NCI-H1436 (cell line): ENCODE measurements around the gene ATRN.
"Not testable (repeated sequence)": the region's sequence is repeated elsewhere in the genome, so short reads cannot be mapped to it uniquely, and the experiment has no call there.

Source experiments
- DNase-seq: peaks from one replicate; lab custom pipeline; 2025; lab: John Stamatoyannopoulos, UW

Gene ATRN

DNA sequence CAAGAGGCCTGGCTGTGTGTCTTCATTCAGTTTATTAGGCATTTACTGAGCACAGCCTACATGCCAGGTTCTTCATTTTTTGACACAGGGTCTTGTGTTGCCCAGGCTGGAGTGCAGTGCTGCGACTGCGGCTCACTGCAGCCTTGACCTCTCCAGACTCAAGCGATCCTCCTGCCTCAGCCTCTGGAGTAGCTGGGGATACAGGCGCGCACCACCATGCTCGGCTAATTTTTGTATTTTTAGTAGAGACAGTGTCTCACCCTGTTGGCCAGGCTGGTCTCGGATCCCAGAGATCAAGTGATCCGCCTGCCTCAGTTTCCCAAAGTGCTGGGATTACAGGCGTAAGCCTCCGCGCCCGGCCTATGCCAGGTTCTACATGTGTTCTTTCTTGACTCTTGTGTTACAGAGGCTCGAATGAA lies 601 bp upstream of the ATRN start:
- DNase-seq = no peak

GRCh38 chr20:3471397-3472021 lies 691 bp downstream of the ATRN start:
- DNase-seq = no peak

GRCh38 chr20:3472105-3472504 lies 1.3 kb downstream of the ATRN start:
- DNase-seq = no peak

DNA sequence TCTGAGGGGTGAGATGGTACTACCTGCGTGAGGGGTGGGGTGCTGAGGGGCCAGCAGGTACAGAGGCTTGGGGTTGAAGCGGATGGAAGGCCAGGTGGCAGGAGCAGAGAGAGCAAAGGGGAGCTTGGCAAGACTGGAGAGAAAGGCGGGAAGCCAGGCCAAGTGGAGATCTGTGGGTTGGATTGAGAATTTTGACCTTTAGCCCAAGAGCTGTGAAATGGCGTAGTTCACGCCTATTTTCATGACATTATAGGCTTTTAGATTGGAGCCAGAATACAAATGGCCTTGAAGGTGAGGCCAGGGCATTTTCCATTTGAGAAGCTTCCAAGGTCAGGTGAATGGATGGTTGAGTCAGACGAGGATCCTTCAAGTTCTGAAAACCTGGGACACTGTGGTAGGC lies 2.5 kb downstream of the ATRN start:
- DNase-seq = no peak

GRCh38 chr20:3473944-3474343 lies 3.1 kb downstream of the ATRN start:
- no peak for DNase-seq

DNA sequence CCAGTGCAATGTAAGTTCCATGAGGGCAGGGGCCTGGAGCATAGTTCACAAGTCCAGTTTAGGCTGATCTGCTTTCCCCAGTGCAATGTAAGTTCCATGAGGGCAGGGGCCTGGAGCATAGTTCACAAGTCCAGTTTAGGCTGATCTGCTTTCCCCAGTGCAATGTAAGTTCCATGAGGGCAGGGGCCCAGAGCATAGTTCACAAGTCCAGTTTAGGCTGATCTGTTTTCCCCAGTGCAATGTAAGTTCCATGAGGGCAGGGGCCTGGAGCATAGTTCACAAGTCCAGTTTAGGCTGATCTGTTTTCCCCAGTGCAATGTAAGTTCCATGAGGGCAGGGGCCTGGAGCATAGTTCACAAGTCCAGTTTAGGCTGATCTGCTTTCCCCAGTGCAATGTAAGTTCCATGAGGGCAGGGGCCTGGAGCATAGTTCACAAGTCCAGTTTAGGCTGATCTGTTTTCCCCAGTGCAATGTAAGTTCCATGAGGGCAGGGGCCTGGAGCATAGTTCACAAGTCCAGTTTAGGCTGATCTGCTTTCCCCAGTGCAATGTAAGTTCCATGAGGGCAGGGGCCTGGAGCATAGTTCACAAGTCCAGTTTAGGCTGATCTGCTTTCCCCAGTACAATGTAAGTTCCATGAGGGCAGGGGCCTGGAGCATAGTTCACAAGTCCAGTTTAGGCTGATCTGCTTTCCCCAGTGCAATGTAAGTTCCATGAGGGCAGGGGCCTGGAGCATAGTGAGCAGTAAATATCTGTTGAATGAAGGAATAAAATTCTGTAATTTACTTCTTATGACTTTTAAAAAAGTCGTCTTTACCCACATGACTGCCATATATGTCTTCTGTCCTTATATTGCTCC lies 6.4 kb downstream of the ATRN start:
- not testable (repeated sequence) for DNase-seq

DNA sequence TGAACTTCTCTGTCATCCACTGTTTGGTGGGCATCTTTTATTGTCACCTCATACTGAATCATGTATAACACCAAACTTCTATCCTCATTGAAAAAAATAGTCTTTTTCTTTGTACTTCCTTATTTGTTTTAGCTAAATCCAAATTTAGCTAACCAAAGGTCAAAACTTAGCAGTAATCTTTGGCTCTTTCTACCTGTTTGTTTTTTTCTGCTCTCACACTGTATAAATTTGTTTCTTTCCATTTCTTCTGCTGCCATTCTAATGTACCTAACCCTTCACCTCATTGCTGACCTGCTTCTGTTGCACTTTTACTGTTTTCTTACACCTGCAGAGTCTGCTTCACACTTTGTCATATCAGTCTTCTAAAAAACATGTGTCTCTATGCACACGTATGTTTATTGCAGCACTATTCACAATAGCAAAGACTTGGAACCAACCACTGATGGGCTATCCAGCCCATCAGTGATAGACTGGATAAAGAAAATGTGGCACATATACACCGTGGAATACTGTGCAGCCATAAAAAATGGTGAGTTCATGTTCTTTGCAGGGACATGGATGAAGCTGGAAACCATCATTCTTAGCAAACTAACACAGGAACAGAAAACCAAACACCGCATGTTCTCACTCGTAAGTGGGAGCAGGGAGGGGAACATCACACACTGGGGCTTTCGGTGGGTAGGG lies 7.2 kb downstream of the ATRN start:
- no peak for DNase-seq

GRCh38 chr20:3479025-3479424 lies 8.2 kb downstream of the ATRN start:
- no peak for DNase-seq

- no peak for DNase-seq
Measured at GRCh38 chr20:3479759-3480615, 9.2 kb downstream of the ATRN start.

DNA sequence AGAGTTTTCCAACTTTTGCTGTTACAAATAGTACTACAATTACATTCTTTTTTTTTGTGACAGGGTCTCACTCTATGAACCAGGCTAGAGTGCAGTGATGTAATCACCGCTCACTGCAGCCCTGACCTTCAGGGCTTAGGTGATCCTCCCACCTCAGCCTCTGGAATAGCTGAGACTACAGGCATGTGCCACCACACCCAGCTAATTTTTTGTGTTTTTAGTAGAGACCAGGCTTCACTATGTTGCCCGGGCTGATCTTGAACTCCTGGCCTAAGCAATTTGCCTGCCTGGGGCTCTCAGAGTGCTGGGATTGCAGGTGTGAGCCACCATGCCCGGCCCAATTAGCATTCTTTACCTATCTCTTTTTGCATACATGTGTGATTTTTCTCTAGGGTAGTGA lies 12.5 kb downstream of the ATRN start:
- no peak for DNase-seq

- DNase-seq = no peak
Measured at GRCh38 chr20:3483784-3484183, 13.0 kb downstream of the ATRN start.

DNA sequence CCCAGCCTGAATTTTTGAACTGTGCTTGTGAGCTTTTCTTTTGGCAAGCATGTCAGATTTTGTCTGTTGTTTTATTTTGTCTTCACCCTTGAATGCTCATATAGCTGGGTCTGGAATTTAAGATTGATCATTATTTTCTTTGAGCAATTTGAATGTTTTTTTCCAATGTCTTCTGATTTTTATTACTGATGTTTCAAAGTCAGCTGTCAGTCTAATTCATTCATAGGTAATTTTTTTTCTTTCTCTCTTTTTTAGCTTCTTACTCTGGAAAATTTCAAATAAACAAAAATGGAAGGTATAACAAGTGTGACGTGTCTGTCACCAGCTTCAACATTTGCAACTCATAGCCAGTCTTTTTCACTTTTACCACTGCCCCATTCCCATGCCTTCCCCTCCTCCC lies 15.1 kb downstream of the ATRN start:
- DNase-seq = no peak

DNA sequence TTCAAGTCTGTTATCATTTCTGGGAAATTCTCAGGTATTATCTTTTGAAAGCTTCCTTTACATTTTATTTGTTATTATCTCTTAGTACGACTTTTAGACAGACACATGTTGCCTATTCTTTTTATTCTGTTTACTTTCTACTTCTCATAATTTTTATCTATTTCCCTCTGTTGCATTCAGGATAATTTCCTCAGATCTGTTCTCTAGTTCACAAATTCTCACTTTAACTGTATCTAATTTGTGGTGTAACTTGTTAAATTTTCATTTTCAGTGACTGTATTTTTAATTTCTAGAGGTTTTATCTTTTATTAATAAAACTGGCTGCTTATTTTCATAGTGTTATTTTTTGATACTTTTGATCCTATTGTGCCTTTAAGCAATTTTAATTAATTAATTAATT lies 16.0 kb downstream of the ATRN start:
- DNase-seq = no peak

GRCh38 chr20:3492669-3493068 lies 21.9 kb downstream of the ATRN start:
- DNase-seq = no peak

DNA sequence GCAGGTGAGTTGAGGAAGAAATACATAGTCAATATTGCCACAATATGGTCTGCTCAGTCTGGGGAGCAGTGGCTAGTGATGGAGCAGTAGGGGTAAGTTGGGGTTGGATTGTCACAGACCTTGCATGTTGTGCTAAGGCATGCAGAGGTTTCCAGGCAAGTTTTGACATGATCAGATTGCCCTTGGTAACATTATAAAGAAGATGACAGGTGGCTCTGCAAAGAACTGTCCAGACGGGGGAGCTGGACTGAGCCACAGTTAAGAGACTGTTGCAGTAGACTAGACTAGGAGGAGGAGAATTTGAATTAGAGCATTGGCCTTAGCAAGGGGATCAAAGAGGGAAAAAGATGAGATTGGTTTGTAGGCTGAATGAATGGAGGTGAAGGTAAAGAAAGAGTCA lies 23.4 kb downstream of the ATRN start:
- no peak for DNase-seq

DNA sequence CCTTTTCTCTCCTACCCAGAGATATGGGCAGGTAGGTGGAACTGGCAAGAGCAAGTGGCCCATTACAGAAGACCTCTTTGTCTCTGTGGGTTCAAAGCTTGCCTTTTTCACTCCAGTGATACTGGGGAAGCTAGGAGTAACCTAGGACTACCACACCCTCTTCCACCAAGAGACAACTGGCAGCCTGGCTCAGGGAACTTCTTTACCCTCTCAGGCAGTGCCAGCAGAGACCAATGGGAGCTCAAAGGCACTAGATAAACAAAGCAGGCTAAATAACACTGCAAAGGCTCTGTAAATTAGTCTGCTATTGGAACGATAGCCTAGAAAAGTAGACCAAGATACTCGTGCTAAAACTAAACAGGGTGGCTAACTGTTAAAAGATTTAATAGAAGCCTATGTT lies 32.1 kb downstream of the ATRN start:
- no peak for DNase-seq

DNA sequence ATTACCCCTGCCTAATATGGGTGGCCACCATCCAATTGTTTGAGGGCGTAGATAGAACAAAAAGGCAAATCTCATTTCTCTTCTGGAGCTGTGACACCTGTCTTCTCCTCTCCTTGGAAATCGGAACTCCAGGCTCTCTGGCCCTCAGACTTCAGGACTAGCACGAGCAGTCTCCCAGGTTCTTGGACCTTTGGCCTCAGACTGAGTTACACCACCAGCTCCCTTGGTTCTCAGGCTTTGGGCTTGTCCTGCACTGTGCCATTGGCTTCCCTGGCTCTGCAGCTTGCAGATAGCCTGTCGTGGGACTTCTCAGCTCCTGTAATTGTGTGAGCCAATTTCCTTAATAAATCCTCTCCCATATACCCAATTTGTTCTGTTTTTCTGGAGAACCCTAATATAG lies 34.3 kb downstream of the ATRN start:
- no peak for DNase-seq

- no peak for DNase-seq
Measured at GRCh38 chr20:3509064-3509463, 38.2 kb downstream of the ATRN start.

DNA sequence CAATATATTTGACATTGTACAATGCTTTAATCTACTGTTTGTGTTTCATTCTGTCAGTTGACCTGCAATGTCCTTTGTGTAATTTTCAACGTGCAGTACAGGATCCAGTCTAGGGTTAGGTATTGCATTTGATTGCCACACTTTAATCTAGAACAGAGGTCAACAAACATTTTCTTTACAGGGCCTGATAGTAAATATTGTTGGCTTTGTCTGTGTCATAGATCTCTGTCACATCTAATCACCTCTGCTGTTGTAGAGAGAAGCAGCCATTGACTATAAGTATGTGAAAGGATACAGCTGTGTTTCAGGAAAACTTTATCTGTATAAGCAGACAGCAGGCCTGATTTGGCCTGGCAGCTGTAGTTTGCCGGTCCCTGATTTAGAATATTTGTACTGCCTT lies 39.3 kb downstream of the ATRN start:
- no peak for DNase-seq

DNA sequence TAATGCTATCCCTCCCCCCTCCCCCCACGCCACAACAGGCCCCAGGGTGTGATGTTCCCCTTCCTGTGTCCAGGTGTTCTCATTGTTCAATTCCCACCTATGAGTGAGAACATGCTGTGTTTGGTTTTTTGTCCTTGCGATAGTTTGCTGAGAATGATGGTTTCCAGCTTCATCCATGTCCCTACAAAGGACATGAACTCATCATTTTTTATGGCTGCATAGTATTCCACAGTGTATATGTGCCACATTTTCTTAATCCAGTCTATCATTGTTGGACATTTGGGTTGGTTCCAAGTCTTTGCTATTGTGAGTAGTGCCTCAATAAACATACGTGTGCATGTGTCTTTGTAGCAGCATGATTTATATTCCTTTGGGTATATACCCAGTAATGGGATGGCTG lies 41.4 kb downstream of the ATRN start:
- DNase-seq = not testable (repeated sequence)

- DNase-seq = no peak
Measured at GRCh38 chr20:3514012-3514642, 43.3 kb downstream of the ATRN start.
